Tibial nerve (tissue), 4 donors: ENCODE data around the gene TXK. TPM values are rescaled to one million over a fixed set of nuclear protein-coding genes. Genes with fewer than 3 reads are reported as not detected.
A peak's percentile ranks its signal among the peaks of the same experiment; 100 is the strongest.

Source experiments
- DNase-seq, 2 donors: peaks; one replicate each; pipeline ENCODE4 v3.0.0-alpha.2; 2019; ENCODE audit warnings: low spot score in 2 of 2
- H3K27ac ChIP-seq, 4 donors: fragments of 200-600 bp; sonication (generic) in 3 of 4; one replicate each; pipeline ENCODE4 v1.5.1; 2017 to 2019; ENCODE audit warnings: mild to moderate bottlenecking in 1 of 4
- H3K27me3 ChIP-seq, 2 donors: fragments of 200-600 bp; sonication (generic) in 1 of 2; one replicate each; pipeline versions ENCODE4 v1.5.1 to v1.6.0; 2017 to 2019
- H3K36me3 ChIP-seq, 3 donors: fragments of 200-600 bp; sonication (generic); one replicate each; pipeline ENCODE4 v1.5.1; 2018 to 2019
- H3K4me1 ChIP-seq, 4 donors: fragments of 200-600 bp; sonication (generic) in 3 of 4; one replicate each; pipeline ENCODE4 v1.5.1; 2017 to 2019
- H3K4me3 ChIP-seq, 4 donors: fragments of 200-600 bp; sonication (generic) in 3 of 4; one replicate each; pipeline ENCODE4 v1.5.1; 2017 to 2019; ENCODE audit warnings: mild to moderate bottlenecking in 1 of 4, moderate library complexity in 1 of 4
- H3K9me3 ChIP-seq, 4 donors: fragments of 200-600 bp; sonication (generic) in 3 of 4; one replicate each; pipeline ENCODE4 v1.5.1; 2017 to 2019
- CTCF ChIP-seq, 5 experiments: fragments of 200-600 bp in 3 of 5; fragments of 450-650 bp in 2 of 5; sonication (generic) in 3 of 5; IDR thresholded peaks; one replicate each; pipeline ENCODE4 v1.5.1; 2016 to 2019; ENCODE audit warnings: antibody characterized with exemption in 5 of 5, mild to moderate bottlenecking in 3 of 5, moderate library complexity in 2 of 5
- EP300 ChIP-seq, 2 donors: sonication (generic); formaldehyde crosslinking; IDR thresholded peaks; one replicate each; pipeline ENCODE4 v1.6.1; 2017; ENCODE audit warnings: antibody characterized with exemption in 2 of 2, mild to moderate bottlenecking in 1 of 2
- POLR2A ChIP-seq, 2 donors: fragments of 450-650 bp; IDR thresholded peaks; one replicate each; pipeline ENCODE4 v1.6.1; 2017; ENCODE audit warnings: antibody characterized with exemption in 2 of 2, mild to moderate bottlenecking in 2 of 2, moderate library complexity in 2 of 2
- WGBS, 2 donors: methylation state at CpG; one replicate each; pipeline ENCODE4 v1.1.5; 2018; 5-methylcytosine and 5-hydroxymethylcytosine counted together
- small RNA-seq: library from RNA; depleted of rRNA; stranded (forward); fragments of <200 nt; gene quantifications from one replicate; pipeline ENCODE3, GENCODE V24; 2016
- total RNA-seq, 4 donors: library from RNA; depleted of rRNA; stranded (reverse); fragments of >200 nt; gene quantifications; one replicate each; pipeline ENCODE4 v1.1.0, GENCODE V29; 2016

The TXK gene
- total RNA-seq, 4 donors from 2014 or later, result 0.22 to 0.84 (median 0.30) TPM; not detected in 1

- Histone ChIP-seq H3K27ac (peak overlapping the region in 2 of 4 donors; percentile 87), H3K9me3 (no peaks in the 10 kb centered on the region), H3K27me3 (no peaks in the 10 kb centered on the region), H3K36me3 (no peaks in the 10 kb centered on the region), H3K4me1 (peaks cover 0 to 30% (median 2%) of the 10 kb centered on the region in 4 donors), H3K4me3 (no peak overlapping the region)
- WGBS, 2 donors, result 45 to 100% methylated on average over 1 of the region's 1 CpG
- DNase-seq, result no peak
- TF ChIP-seq POLR2A (IDR thresholded peaks at IDR 0.05) (no peak), EP300 (IDR thresholded peaks at IDR 0.05) (no peak), CTCF (IDR thresholded peaks at IDR 0.05) (no peak)
Measured at GRCh38 chr4:48021100-48021499, 113.0 kb downstream of the TXK start.

GRCh38 chr4:48018112-48018511 lies 115.9 kb downstream of the TXK start:
- H3K4me3 ChIP-seq, result no peak overlapping the region
- H3K36me3 ChIP-seq, result no peaks in the 10 kb centered on the region
- H3K9me3 ChIP-seq, result no peaks in the 10 kb centered on the region
- peaks cover 0 to 19% (median 4%) of the 10 kb centered on the region in 4 donors for H3K4me1 ChIP-seq
- TF ChIP-seq EP300 (IDR thresholded peaks at IDR 0.05), result no peak
- TF ChIP-seq CTCF (IDR thresholded peaks at IDR 0.05), result no peak
- TF ChIP-seq POLR2A (IDR thresholded peaks at IDR 0.05), result no peak
- 74 to 79% methylated on average over 2 of the region's 2 CpGs for WGBS, 2 donors
- H3K27me3 ChIP-seq, result no peaks in the 10 kb centered on the region
- H3K27ac ChIP-seq, result peak overlapping the region in 2 of 4 donors; percentile 12 to 88
- DNase-seq, result no peak

GRCh38 chr4:48017108-48017571 lies 116.9 kb downstream of the TXK start:
- peak in 1 of 2 donors; percentile 9 for DNase-seq
- TF ChIP-seq POLR2A (IDR thresholded peaks at IDR 0.05) (no peak), CTCF (IDR thresholded peaks at IDR 0.05) (no peak), EP300 (IDR thresholded peaks at IDR 0.05) (peak in 1 of 2 donors; percentile 68)
- Histone ChIP-seq H3K9me3 (no peaks in the 10 kb centered on the region), H3K27me3 (no peaks in the 10 kb centered on the region), H3K36me3 (no peaks in the 10 kb centered on the region), H3K4me3 (peak overlapping the region; percentile 65 to 71 (median 68)), H3K27ac (peak overlapping the region; percentile 69 to 88 (median 81)), H3K4me1 (peaks cover 0 to 19% (median 4%) of the 10 kb centered on the region in 4 donors)
- WGBS, 2 donors, result 0 to 1% methylated on average over 20 to 26 of the region's 35 CpGs

Small RNA genes within 50 kb of the gene (small RNA-seq; reads per million reads assigned to genes)
- gene RF00019 (not detected), gene RF00026 (not detected), gene RNU6-838P (not detected)

Other genes starting within 250 kb of the TXK start
- 10 to 100 TPM; 12.2 to 18.0 (median 15.6) TPM for gene NFXL1, start 219.7 kb downstream of the TXK start, total RNA-seq
- 1 to 10 TPM; 4.1 to 7.2 (median 4.7) TPM for gene CNGA1, start 117.6 kb downstream of the TXK start, total RNA-seq
- gene NIPAL1, start 117.5 kb downstream of the TXK start, total RNA-seq, result 1 to 10 TPM in 3 of 4 donors, under 1 TPM in 1; 0.87 to 3.1 (median 1.9) TPM
- 1 to 10 TPM; 3.1 to 8.0 (median 5.0) TPM for gene TEC, start 135.6 kb upstream of the TXK start, total RNA-seq
- 10 to 100 TPM; 23.4 to 53.8 (median 33.8) TPM for gene SLAIN2, start 207.3 kb upstream of the TXK start, total RNA-seq